Measurements from ENCODE around the gene PRDM12.

DNA sequence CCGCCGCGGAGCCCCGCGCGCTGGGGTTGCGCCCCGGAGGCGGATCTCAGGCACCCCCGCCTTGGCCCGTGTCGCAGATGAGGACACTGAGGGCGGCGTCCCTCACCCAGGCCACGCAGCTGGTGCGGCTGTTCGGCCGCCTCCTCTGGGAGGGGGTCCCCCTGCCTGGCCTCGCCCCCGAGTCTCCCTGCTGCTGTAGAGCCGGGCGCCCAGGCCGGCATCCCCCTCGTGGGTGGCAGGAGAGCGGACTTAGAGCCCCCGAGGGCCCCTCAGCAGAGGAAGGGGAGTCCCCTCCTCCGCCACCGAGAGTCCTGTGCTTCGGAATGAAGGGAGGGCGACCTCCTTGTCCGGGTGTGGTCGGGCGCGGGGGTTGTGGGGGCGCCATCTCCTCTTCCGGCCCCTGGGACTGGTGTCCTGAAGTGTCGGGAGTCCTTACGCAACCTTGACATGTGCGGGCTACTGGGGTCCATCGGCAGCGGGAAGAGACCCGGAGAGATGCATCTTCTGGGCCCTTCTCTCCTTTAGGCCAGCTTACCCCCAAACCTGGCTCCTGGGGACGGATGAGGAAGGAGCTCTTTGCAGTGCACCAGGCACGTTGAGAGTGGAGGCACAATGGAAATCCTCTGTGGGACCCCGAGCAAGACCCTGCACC lies 17.5 kb downstream of the PRDM12 start:
- TF ChIP-seq EZH2phosphoT487 (IDR thresholded peaks at IDR 0.05; ENCODE audit: borderline replicate concordance, low read depth) (no peak), CTCF (IDR thresholded peaks at IDR 0.05) (no peak), RFX5 (IDR thresholded peaks at IDR 0.05; ENCODE audit: low read length) (no peak), TAF1 (IDR thresholded peaks at IDR 0.05; ENCODE audit: borderline replicate concordance, low read depth, low read length) (no peak), POLR2AphosphoS5 (IDR thresholded peaks at IDR 0.05; ENCODE audit: low read depth, low read length) (no peak), EP300 (IDR thresholded peaks at IDR 0.05; ENCODE audit: borderline replicate concordance in 1 of 2, low read depth in 1 of 2, low read length in 1 of 2) (no peak)

All from SK-N-SH (cell line).